Measurements from ENCODE around the gene SLITRK5. TPM values are rescaled to one million over a fixed set of nuclear protein-coding genes. Genes with fewer than 3 reads are reported as not detected.

SLITRK5 gene
- total RNA-seq, 4 donors from 2014 or later = under 0.01 to 0.65 (median 0.11) TPM

DNA sequence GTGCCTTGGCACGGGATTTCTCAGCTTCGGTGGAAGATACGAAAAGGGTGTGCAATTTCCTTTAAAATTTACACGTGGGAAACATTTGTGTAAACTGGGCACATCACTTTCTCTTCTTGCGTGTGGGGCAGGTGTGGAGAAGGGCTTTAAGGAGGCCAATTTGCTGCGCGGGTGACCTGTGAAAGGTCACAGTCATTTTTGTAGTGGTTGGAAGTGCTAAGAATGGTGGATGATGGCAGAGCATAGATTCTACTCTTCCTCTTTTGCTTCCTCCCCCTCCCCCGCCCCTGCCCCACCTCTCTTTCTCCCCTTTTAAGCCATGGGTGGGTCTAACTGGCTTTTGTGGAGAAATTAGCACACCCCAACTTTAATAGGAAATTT lies 7.2 kb downstream of the SLITRK5 start:
- ATAC-seq (ENCODE audit: low FRiP score) = no peak
- no peak for TF ChIP-seq CTCF (IDR thresholded peaks at IDR 0.05)
- no peak for DNase-seq (ENCODE audit: low spot score)

- no peak for TF ChIP-seq CTCF (IDR thresholded peaks at IDR 0.05)
- no peak for DNase-seq (ENCODE audit: low spot score)
- ATAC-seq (ENCODE audit: low FRiP score) = no peak
Measured at GRCh38 chr13:87680298-87680697, 9.1 kb downstream of the SLITRK5 start.

GRCh38 chr13:87684850-87685742 lies 13.9 kb downstream of the SLITRK5 start:
- DNase-seq (ENCODE audit: low spot score) (no peak), ATAC-seq (ENCODE audit: low FRiP score) (no peak)
- no peak for TF ChIP-seq CTCF (IDR thresholded peaks at IDR 0.05)

- ATAC-seq (ENCODE audit: low FRiP score) = no peak
- no peak for DNase-seq (ENCODE audit: low spot score)
- TF ChIP-seq CTCF (IDR thresholded peaks at IDR 0.05) = no peak
Measured at GRCh38 chr13:87696458-87696857, 25.3 kb downstream of the SLITRK5 start.

DNA sequence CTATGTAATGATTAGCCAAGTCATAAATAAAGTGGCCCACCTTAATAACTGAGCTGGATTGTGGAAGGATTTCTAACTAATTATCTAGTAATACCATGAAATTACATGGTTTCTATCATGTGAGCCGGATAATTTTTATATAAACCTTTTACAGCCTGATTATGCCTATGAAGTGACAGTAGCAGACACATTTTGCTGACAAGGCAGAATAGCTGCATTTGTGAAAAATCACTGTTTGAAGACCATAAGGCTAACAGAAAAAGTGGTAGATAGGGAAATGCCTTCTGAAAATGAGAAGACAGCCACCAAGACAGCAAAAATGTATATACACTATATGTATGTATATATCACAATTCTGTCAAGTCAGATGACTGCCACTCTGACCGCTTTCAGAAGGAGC lies 27.1 kb downstream of the SLITRK5 start:
- DNase-seq (ENCODE audit: low spot score) = no peak
- no peak for TF ChIP-seq CTCF (IDR thresholded peaks at IDR 0.05)
- ATAC-seq (ENCODE audit: low FRiP score) = no peak

GRCh38 chr13:87709947-87710346 lies 38.8 kb downstream of the SLITRK5 start:
- DNase-seq (ENCODE audit: low spot score) (no peak), ATAC-seq (ENCODE audit: low FRiP score) (no peak)
- TF ChIP-seq CTCF (IDR thresholded peaks at IDR 0.05) = no peak

DNA sequence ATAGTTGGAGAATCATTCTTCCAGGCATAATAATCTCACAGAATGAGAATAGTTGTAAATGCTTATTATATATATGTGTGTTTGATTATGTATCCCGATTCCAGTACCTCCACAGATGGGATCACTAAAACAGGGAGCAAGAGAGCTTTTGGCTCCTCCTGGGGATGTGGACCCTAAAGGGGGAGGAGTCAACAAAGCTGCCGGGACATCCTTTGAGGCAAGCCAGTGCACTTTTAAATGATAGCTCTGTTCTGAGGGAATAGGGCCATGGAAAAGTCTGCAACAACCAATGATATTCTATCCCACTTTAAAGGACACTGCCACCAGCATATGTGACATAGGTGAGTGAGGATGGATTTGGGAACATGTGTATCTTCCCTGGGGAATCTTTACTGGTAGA lies 40.8 kb downstream of the SLITRK5 start:
- no peak for DNase-seq (ENCODE audit: low spot score)
- ATAC-seq (ENCODE audit: low FRiP score) = no peak
- TF ChIP-seq CTCF (IDR thresholded peaks at IDR 0.05) = no peak
